HG02938 (cell line): ENCODE measurements around the gene CREBL2.
A peak's percentile ranks its signal among the peaks of the same experiment; 100 is the strongest.

Source experiments
- ATAC-seq: cut with Tn5 transposase; IDR thresholded peaks from one replicate; pipeline ENCODE4 v1.9.1; 2021; ENCODE audit warnings: mild to moderate bottlenecking, moderate library complexity; ENCODE audit not compliant: unreplicated experiment

Gene CREBL2

GRCh38 chr12:12671850-12672660 lies 60.4 kb downstream of the CREBL2 start:
- ATAC-seq: no peak

DNA sequence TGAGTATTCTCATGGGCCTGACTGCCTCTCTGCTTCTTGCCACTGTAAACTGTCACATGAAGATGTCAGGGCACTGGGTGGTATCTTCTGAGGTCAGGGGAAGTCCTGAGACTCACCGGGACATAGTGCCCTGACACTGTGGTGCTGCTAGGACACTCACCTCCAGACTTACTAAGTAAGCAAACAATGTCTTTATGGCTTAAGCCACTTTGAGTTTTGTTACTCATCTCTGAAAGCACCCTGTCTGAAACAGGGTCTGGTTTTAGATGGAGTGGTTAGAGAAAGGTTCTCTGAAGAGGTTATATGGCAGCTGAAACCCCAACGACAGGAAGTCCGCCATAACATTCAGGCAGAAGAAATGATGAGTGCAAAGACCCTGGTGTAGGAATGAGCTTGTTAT lies 61.6 kb downstream of the CREBL2 start:
- peak; percentile 56 for ATAC-seq

GRCh38 chr12:12676605-12677004 lies 64.9 kb downstream of the CREBL2 start:
- ATAC-seq: no peak

DNA sequence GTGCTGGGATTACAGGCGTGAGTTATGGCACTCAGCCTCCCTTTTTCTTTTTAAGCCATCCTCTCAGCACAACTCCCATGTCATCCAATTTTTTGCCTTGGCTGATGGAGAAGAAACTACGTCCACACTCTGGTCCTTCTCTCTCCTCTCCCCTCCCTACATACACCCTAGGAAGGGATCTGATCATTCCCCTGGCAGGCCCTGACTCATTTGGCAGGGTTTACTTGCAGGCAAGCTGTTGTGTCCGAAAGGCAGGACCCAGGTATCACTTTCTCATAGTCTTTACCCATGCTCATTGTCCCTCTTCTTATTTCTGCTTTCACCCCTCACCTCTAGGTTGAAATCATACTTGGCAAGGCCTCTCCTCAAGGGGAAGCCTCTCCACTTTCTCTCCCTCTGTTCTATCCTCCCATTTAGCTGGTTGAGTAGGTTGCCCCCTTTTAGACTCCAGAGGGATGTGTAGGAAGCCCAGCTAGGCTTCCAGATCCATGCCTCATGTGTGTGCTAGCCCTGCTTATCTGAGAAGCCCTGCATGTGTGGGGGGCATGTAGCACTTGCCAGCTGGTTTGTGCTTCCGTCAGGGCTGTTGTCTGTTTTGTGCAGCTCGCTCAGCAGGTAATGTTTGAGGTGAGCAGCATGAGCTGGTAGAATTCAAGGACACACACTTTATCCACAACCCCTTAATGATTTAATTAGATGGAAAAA lies 69.5 kb downstream of the CREBL2 start:
- no peak for ATAC-seq

- no peak for ATAC-seq
These were observed 70.6 kb downstream of the CREBL2 start for GRCh38 chr12:12682284-12682683.

DNA sequence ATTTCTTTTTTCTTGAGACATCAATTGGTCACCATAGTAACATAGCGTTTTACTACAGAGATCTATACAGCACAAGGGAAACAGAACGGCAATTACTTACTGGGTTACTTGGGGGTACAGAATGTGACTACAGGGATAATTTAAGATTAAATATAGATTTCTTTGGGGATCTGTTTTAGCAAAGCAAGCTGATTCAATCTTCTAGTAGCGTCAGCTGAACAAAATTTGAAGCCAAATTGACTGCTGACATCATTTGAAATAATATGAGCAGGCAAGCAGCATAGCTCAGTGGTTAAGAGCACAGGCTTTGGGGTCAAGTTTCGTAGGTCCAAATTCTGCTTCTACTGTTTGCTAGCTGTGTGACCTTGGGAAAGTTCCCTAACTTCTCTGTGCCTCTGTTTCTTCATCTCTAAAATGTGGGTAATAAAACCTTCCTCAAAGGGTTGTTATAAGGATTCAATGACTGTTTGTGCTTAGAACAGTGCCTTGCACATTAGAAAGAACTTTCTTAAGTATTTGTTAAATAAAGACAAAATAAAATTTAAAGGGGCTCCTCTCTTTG lies 71.5 kb downstream of the CREBL2 start:
- no peak for ATAC-seq

DNA sequence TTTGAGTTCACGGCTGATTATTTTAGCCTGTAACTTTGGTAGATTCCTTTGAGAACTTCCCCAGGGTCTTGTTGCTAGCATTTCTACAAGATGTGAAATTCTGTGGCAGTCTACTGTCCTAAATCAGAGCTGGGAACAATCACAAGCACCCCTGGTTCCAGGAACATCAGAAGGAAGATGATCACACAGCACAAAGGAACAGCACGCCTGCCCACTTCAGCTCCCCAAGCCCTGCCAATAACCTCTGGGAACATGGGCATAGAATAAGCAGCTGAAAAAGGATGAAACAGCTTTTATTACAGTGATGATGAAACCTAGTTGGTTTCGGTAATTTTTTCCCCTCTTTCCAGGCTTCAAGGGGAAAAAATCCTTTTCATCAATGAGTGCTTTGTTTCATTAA lies 72.0 kb downstream of the CREBL2 start:
- ATAC-seq: no peak

DNA sequence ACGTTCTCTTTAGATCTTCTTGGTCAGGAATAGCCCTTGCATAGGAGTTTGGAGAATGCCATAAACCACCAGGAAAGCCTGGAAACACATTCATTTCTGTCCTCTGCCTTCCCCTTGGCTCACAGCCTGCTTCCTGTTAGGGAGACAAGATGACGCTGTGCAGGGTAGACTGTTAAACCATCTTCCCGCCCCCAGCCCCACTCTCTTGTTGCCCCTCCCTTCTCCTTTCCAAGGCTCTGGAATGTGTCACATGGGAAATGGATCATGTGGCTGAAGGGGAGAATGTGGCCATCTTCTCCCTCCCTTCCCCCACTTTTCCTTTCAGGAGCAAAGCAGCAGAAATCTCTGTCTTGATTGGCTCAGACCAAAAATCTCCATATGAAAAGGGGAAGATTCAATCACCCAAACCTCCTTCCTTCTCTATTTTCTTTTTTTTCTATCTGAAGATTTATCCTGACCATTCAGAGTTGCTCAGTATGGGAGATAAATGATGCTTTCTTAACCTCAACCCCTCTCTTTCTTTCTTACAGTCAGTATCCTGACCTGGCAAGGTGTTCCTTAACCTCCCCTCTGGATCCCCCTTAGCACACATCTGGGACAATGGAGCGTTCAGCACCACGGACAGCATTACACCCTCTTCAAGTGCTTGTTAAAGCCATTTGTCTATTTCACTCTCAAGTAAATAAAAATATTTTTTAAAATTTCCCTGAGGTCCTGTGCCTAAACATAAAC lies 72.9 kb downstream of the CREBL2 start:
- ATAC-seq: no peak

DNA sequence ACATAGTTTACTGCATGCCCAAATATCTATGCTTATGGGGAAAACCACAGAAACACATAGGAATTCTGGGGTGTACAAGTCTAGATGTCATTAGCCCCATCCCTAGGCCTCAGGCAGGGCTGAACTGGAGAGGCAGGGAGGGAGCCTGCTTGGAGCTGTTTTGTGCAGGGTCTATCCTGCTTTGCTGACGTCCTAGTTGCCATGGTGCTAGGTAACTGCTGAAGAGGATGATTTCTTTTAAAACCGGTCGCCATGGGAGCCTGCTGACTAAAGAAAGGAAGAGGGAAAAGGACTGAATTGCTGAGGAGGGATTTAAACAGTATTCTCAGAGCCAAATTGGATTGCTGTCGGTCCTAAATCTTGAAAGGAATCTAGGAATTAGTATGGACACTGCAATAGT lies 73.6 kb downstream of the CREBL2 start:
- no peak for ATAC-seq

DNA sequence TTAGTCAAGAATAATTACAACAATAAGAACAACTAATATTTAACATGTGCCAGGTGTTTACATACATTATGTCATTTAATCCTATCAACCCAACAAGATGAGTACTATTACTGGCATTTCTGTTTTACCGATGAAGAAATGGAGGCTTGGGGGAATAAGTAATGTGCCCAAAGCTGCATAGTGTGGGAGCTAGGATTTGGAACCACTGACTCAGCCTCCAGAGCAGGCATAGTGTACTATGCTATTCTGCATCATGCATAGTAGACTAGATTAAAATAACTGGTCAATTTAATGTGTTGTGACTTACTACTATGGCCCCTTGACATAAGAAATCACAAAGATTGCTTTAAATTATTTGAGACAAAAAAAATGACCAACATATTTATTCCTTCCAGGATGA lies 74.8 kb downstream of the CREBL2 start:
- ATAC-seq: no peak

- no peak for ATAC-seq
These were observed 75.2 kb downstream of the CREBL2 start for GRCh38 chr12:12686925-12687324.

GRCh38 chr12:12689647-12690300 lies 78.1 kb downstream of the CREBL2 start:
- no peak for ATAC-seq

- no peak for ATAC-seq
These were observed 79.9 kb downstream of the CREBL2 start for GRCh38 chr12:12691549-12691948.

DNA sequence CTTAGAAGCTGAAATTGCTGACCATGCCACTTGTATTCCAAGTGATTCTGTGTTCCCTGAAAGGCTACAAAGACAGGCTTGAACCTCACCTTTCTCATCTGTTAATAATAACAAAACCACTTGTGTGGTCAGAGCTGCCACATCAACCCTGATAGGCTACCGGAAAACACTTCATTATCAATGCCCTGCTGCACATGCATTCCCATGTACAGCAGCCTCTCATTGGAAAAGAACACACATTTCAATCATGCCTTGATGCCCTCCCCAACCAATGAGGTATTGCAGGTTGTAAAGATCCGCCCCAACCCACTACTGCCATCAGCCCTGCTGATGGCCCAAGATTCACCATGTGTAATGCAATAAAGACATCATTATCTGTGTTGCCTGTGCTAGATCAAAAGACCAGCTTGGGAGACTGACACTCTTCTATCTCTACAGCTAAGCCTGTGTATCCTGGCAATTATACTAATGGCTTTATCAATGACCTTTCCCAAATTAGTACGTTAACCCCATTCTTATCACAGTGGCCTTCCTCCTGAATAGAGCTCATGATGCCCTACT lies 81.5 kb downstream of the CREBL2 start:
- no peak for ATAC-seq
